ENCODE results near the gene KLK5.
"Not testable (repeated sequence)": the region's sequence is repeated elsewhere in the genome, so short reads cannot be mapped to it uniquely, and the experiment has no call there.

Gene KLK5

DNA sequence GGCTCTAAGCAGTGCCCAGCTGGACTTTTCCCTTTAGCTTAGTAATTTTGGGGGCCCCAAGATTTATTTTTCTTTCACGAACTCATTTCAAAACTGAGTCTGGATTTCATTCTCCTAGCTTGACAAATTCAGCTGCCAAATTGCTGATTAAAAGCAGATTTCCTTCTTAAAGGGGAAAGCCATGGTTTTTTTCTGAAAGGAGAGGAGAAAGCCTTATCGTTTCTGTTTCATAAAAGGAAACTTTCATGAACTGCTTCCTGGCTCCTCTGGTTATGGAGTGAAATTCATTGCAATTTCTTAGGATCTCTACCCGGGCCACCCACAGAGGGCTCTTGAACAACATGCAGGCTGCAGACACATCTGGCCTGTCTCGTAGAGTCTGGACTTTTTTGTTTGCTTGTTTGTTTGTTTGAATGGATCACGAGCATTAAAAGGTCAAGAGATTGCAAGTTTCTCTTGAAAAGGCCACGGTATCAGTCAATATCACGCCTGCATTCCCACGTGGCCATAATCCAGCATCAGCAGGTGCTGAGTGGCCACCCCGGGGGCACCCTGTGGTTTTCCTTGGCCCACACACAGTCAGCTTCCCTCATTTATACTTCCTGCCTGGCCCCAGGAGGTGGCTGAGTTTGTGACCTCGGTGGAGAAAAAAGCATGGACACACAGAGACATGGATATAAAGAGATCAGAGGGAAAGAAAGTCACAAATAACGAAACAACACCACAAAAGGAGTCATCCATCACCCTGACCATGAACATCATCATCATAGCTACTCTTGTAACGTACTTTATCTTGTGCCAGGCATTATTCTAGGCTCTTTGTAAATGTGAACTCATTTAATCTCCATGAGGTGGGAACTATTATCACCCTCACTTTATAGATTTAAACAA lies 31.2 kb downstream of the KLK5 start:
- DNase-seq, result peak; percentile 23

DNA sequence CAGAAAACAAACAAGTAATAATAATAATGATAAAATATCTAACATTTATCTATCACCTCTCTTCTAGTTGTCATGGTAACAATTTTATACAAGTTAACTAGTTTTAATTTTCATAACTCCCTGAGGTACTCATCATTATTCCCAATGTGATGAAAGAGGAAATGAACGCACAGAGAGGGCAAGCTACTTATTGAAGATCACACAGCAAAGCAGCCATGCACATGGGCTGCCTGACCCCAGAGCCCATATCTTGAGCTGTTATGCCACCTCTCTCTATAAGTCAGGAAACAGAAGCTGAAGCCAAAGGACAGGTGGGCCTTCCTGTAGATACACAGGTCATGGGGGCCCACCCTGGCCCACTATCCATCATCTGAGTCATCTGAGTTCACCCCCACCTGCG lies 36.8 kb downstream of the KLK5 start:
- DNase-seq, result no peak

DNA sequence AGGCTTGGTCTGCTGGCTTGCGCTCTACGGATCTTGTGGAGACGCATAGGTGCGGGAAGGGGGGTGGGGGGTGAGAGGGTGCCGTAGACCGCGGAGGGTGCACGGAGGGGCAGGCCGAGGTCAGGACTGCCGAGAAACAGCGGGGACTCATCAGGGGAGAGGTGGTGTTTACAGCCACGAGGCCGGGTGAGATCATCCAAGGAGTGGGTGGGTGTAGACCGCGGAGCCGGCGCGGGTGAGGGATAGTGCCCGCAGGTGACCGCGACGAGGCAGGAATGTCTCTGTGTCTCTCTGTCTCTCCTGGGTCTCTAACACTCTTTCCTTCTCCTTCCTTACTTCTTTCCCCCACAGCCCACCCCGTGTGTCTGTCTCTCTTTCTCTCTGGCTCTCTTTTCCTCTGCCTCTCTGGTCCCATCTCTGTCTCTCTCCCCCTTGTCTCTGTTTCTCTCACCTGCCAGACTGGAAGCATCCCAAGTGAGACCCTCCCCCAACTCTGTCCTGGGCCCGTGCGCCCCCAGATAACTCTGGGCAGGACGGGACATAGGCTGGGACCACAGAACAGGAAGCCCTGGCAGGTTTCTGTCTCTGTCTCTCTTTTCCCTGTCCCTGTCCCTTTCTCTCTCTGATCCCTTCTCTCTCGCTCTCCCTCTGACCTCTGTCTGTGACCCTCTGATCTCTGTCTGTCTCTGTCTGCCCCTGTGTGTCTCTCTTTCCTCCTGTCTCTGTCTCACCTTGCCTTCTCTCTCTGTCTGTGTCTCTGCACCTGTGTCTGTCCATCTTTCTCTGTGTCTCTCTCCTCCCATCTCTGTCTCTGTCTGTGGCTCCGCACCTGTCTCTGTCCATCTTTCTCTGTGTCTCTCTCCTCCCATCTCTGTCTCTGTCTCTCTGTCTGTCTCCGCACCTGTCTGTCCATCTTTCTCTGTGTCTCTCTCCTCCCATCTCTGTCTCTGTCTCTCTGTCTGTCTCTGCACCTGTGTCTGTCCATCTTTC lies 39.8 kb downstream of the KLK5 start:
- no peak for DNase-seq

DNA sequence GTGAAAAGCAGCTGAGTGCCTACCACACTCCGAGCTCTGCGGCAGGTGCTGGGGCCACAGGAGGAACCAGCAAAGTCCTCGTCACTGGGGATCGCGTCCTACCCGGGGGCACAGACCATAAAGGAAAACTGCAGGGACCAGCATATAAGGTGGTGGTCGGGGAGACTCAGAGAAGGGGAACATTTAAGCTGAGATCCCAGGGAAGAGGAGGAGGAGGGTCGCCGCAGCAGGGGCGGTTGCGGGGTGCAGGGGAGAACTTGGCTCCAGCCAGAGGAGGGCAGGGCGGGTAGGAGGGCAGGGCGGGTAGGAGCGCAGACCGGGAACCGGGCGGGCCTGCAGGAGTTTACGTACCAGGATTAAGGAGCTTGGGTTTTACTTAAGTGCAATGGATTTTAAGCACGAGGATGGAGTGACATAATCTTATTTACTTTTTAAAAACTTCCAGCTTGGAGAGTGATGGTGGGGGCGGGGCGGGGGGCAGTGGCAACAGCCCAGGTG lies 40.7 kb downstream of the KLK5 start:
- DNase-seq, result no peak

DNA sequence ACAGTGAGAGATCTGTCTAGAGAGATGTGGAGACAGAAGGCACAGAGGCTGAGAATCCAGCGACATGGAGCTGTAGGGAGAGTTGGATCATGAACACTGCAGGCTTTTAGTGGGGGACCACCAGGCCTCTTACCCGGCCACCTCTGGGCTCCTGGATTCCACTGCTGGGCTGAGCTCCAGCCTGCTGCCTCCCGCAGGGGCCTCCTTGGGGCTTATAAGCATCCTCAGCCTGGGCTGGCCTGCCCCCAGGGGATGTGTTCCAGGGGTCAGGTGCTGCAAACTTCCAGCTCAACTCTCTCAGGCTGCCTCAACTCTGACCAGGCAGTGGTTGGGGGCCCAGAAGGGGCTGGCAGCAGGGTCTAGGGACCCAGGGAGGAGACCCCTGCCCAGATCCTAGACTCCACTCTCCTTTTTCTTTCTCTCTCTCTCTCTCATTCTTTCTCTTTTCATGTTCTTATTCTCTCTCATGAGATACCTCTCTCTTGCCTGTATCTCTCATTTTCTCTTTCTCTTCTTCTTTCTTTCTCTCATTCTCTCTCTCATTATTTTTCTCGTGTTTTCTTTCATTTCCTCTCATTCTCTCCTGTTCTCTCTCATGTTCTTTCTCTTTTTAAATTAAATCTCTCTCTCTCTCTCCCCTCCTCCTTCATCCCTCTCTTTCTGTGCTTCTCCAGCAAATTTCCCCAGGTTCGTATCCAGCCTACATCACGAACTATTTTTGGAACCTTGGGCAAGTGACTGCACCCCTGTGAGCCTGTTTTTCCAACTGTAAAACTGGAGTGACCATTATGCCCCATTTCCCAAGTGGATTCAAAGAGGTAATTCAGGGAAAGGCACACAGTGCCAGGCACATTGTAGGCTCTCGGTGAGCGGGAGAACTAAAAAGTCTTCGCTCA lies 41.4 kb downstream of the KLK5 start, which contains the start of gene KLK4:
Gene KLK4 (minus strand): TSS at position 190 of the 896 bp plus-strand sequence. CDS start 657 bp downstream, outside the sequence.
- no peak for DNase-seq

DNA sequence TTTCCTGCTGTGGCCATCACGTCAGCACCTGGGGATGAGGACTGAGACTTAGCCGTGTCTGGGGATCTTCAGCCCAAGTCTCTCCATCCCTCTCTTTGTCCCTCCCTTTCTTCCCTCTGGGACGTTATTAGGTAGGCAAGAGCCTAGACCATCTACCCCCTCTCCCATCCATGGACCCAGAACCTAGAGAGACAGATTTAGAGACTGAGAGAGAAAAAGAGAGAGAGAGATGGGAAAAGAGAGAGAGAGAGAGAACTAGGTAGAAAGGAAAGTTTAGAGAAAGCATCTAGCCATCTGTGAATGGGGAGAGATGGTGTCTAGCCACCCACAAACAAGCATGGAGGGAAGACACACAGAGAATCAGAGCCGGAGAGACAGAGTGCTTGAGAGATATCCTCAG lies 42.1 kb downstream of the KLK5 start:
- no peak for DNase-seq

DNA sequence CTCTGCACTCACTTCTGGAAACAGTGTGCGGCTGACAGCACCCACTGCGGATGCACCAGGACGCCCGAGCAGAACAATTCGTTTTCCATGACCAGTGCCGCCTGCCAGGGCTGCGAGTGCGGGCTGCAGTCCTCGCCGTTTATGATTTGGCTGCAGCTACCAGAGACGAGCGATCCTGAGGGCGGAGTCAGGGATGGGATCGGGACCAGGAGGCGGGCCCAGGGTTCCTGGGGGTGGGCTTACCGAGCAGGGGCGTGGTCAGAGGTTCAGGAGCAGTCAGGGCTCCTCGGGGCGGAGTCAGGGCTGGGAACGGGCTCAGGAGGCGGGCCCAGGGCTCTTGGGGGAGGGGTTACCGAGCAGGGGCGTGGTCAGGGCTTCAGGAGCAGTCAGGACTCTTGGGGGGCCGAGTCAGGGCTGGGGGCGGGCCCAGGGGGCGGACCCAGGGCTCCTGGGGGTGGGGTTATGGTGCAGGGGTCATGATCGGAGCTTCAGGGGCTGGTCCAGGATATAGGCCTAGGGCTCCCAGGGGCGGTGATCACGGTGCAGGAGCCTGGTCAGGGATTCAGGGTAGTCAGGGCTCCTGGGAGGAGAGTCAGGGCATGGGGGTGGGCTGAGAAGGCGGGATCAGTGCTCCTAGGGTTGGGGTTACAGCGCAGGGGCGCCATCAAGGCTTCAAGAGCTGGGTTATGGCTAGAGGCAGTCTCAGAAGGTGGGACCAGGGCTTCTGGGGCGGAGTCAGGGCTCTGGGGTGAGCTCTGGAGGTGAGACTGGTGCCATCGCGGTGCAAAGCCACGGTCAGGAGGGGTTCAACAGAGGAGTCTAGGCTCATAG lies 43.4 kb downstream of the KLK5 start:
- DNase-seq, result no peak

DNA sequence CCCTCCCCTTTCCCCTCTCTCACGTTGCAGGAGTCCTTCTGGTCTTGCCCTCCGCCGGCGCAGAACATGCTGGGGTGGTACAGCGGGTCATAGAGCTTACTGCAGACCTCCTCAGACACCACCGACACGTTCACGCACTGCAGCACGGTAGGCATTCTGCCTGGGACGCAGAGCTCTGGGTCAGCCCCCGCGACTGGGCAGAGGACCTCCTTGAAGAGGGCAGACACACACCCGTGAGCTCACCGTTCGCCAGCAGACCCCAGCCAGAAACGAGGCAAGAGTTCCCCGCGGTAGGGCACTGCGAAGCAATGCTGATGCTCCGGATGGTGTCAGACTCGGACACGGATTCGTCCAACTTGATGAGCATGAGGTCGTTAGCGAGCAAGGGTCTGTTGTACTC lies 44.5 kb downstream of the KLK5 start:
- DNase-seq, result no peak

DNA sequence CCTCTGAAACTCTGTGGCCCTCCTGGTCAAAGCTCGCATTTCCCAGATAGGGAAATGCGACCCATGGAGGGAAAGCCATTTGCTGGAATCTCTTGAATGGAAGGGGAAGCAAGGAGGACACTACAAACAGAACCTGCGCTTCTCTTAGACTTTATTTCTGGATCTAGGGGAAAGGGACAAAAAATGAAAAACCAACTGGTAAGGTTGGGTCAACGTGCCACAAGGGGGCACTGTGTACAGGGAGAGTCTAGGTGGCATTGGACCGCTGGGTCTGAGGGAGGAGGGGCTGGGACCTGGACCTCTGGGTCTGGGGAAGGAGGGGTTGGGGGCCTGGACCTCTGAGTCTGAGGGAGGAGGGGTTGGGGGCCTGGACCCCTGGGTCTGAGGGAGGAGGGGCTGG lies 46.6 kb downstream of the KLK5 start:
- DNase-seq, result no peak

DNA sequence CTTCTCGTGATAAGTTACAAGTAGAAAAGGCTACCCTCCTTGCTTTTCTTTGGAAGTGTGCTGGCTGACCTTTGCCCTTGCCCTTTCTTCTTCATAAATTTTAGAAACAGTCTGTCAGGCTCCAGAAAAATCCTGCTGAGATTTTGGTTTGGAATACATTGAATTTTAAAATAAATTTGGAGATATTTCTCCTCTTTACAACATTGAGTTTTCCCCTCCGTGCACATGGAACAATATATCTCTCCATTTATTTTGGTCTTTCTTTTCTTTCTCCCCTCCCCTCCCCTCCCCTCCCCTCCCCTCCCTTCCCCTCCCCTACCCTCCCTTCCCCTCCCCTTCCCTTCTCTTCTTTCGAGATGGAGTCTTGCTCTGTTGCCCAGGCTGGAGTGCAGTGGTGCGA lies 50.2 kb downstream of the KLK5 start:
- no peak for DNase-seq

DNA sequence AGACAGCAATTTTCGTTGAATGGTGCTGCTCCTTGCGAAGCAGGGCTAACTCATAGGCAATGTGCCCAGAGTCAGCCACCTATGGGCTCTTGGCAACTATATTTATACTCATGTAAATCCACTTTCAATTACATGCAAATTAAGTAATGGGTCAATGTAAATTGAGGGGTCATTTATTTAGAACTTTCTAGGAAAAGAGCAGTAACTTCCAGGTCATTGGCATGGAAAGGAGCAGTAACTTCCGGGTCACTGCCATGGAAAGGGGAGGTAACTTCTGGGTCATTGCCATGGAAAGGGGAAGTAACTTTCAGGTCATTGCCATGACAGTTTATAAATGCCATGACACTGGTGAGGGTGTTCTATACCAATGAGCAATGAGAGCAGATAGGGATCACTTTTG lies 53.3 kb downstream of the KLK5 start:
- DNase-seq, result no peak

DNA sequence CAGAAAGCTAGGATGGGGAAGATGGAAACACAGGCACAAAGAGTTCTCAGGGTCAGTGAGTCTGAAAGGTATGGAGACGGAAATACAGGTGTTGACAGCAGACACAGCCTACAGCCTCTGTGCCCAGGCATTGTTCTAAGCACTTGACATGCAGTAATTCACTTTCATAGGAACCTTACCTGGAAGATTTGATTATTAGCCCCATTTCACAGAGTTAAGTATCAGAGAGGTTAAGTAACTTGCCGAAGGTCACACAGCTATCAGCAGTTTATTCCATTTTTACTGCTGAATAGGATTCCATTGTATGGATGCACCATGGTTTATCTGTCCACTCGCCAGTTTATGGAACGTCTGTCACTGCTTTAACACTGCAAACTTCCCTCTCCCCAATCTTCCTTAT lies 54.8 kb downstream of the KLK5 start:
- DNase-seq, result no peak

DNA sequence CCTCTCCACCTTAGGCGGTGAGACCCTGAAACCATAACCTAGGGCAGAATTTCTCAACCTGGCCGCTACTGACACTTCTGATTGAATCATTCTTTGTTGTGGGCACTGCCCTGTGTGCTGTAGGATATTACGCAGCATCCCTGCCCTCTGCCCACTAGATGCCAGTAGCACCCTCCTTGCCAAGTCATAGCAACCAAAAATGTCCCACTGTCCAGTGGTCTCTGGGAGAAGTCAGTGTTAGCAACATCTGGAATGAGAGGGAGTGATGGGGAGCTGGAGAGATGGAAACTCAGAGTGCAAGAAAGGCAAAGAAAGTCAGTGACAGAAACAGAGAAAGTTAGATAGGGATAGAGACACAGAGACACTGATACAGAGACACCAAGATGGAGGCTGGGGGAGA lies 55.2 kb downstream of the KLK5 start:
- no peak for DNase-seq

DNA sequence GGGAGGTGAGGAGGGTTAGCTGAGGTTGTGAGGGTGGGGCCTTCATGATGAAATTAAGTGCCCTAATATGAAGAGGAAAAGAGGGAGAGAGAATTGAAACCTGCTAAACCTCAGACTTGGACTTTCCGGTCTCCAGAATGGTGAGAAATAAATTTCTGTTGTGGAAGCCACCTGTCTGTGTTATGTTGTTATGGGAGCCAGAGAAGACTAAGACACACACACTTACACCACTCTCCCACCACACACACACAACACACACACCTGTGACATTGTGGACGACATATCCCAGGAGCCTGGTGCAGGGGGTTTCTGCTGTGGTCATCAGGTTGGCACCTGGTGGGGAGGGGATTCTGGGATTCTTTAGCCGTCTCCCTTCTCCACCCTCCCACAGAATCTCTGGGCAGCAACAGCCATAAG lies 55.6 kb downstream of the KLK5 start:
- DNase-seq, result no peak

DNA sequence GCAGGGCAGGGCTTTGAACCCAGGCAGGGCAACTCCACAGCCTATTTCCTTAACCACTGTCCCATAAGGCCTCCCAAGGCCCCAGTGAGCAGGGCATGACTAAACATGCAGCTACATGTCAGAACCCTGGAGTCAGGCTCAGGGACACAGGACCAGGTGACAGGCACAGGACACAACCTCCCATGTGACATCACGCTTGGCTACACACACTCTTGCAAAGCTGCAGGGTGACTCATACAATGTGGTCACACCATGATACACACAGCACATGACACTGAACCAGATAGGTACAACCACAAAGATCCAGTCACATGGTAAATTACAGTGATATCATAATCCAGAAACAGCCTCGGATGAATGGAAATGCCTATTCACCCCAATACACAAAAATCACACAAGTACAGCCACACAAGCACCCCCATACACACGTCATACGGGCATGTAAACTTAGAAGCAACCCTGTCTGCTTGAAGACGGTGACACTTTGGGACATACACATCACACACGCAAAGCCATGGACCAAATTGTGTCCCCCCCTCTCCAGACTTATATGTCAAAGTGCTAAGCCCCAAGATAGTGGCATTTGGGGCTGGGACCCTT lies 56.1 kb downstream of the KLK5 start:
- peak; percentile 71 for DNase-seq

DNA sequence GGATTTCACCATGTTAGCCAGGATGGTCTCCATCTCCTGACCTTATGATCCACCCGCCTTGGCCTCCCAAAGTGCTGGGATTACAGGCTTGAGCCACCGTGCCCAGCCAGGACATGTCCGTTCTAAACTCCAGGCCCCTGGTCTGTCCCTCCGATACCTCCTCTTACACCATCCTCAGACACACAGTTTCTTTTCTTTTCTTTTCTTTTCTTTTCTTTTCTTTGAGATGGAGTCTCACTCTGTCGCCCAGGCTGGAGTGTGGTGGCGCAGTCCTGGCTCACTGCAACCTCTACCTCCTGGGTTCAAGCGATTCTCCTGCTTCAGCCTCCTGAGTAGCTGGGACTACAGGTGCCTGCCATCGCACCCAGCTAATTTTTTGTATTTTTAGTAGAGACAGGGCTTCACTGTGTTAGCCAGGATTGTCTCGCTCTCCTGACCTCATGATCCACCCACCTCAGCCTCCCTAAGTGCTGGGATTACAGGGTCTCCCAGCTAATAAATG lies 56.7 kb downstream of the KLK5 start:
- not testable (repeated sequence) for DNase-seq

DNA sequence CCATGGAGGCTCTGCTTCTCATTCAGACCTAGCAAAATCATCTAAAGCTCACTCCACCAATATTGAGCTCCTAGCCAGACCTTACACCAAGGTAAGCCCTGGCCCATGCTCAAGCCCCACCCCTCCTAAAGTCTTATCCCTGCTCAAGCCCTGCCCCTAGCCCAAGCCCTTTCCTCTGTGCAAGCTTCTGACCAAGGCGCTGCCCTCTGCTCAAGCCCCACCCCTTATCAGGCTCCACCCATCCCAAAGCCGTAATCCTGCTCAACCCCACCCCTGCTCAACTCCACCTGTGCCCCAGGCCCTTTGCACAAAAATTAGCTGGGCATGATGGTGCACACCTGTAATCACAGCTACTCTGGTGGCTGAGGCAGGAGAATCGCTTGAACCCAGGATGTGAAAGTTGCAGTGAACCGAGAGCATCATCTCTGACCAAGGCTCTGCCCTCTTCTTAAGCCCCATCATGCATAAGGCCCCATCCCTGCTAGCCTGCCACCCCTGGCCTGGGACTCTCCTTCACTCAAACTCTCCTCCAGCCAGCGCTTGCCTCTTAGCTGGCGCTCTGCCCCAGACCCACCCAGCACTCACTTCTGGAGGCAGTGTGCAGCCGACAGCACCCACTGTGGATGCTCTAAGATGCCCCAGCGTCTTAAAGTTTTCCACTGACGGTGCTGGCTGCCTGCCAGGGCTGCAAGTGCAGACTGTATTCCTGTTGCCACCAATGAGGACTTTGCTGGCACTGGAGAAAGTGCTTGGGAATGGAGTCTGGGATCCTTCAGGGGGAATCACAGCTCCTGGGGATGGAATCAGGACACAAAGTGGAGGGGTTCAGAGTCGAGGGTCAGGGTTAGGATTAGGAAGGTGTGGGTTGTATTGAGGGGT lies 58.1 kb downstream of the KLK5 start:
- no peak for DNase-seq

All from DMS79 (cell line).